Smooth muscle cell (in vitro differentiated cells): ENCODE data around the gene PROSER3. TPM values are rescaled to one million over a fixed set of nuclear protein-coding genes. Genes with fewer than 3 reads are reported as not detected.
A peak's percentile ranks its signal among the peaks of the same experiment; 100 is the strongest.

Experiments
- DNase-seq: peaks from one replicate; lab custom pipeline; 2025; ENCODE audit not compliant: unreplicated experiment; lab: John Stamatoyannopoulos, UW
- H2AFZ ChIP-seq: fragments of 200-600 bp; sonication (generic); 2 replicates; pipeline ENCODE4 v1.6.0; 2016; ENCODE audit warnings: antibody characterized with exemption, low read depth, mild to moderate bottlenecking
- H3F3A ChIP-seq: fragments of 200-600 bp; sonication (generic); 2 replicates; pipeline ENCODE4 v1.6.0; 2017; ENCODE audit warnings: antibody characterized with exemption, low read depth
- H3K27ac ChIP-seq: fragments of 200-600 bp; sonication (generic); 2 replicates; pipeline ENCODE4 v1.5.1; 2016; ENCODE audit warnings: low read depth, mild to moderate bottlenecking
- H3K27me3 ChIP-seq: fragments of 200-600 bp; sonication (generic); 2 replicates; pipeline ENCODE4 v1.6.1; 2016; ENCODE audit warnings: low read depth, mild to moderate bottlenecking
- H3K36me3 ChIP-seq: fragments of 200-600 bp; sonication (generic); 2 replicates; pipeline ENCODE4 v1.5.1; 2016; ENCODE audit warnings: low read depth
- H3K4me1 ChIP-seq: fragments of 200-600 bp; sonication (generic); 2 replicates; pipeline ENCODE4 v1.5.1; 2016; ENCODE audit warnings: low read depth
- H3K4me2 ChIP-seq: fragments of 200-600 bp; sonication (generic); 2 replicates; pipeline ENCODE4 v1.6.0; 2016; ENCODE audit warnings: mild to moderate bottlenecking
- H3K4me3 ChIP-seq: fragments of 200-600 bp; sonication (generic); 2 replicates; pipeline ENCODE4 v1.5.1; 2016; ENCODE audit warnings: mild to moderate bottlenecking
- H3K79me2 ChIP-seq: fragments of 200-600 bp; sonication (generic); 2 replicates; pipeline ENCODE4 v1.6.0; 2016; ENCODE audit warnings: low read depth, mild to moderate bottlenecking
- H3K9ac ChIP-seq: fragments of 200-600 bp; sonication (generic); 2 replicates; pipeline ENCODE4 v1.6.0; 2016; ENCODE audit warnings: low read depth
- H3K9me3 ChIP-seq: fragments of 200-600 bp; sonication (generic); replicated peaks from 2 replicates; pipeline ENCODE4 v1.5.1; 2016; ENCODE audit warnings: low read depth
- H4K20me1 ChIP-seq: fragments of 200-600 bp; sonication (generic); 2 replicates; pipeline ENCODE4 v1.6.0; 2016; ENCODE audit warnings: low read depth
- WGBS: methylation state at CpG from one replicate; pipeline ENCODE4 v1.1.7; 2016; ENCODE audit warnings: low lambda C conversion rate; 5-methylcytosine and 5-hydroxymethylcytosine counted together
- polyA plus RNA-seq: library from polyadenylated mRNA; unstranded; fragments of >200 nt; fragmentation: Nextera tagmentation; extraction: Ambion mirVana; gene quantifications from 2 replicates; pipeline ENCODE4 v1.2.1, GENCODE V29; 2016
- total RNA-seq: library from RNA; depleted of rRNA; stranded (reverse); fragments of >200 nt; gene quantifications from 2 replicates; pipeline ENCODE4 v1.2.3, GENCODE V29; 2014
- TF ChIP-seq, protein P1 (sequence below): fragments of 200-600 bp; sonication (generic); IDR thresholded peaks from 2 replicates; pipeline ENCODE4 v1.5.1; 2017; ENCODE audit warnings: borderline replicate concordance, mild to moderate bottlenecking, antibody characterized with exemption; ENCODE audit not compliant: insufficient read depth, poor library complexity, severe bottlenecking

PROSER3 gene
- total and polyA plus RNA-seq, 2 experiments from 2014 or later: 13.7 to 24.8 TPM

DNA sequence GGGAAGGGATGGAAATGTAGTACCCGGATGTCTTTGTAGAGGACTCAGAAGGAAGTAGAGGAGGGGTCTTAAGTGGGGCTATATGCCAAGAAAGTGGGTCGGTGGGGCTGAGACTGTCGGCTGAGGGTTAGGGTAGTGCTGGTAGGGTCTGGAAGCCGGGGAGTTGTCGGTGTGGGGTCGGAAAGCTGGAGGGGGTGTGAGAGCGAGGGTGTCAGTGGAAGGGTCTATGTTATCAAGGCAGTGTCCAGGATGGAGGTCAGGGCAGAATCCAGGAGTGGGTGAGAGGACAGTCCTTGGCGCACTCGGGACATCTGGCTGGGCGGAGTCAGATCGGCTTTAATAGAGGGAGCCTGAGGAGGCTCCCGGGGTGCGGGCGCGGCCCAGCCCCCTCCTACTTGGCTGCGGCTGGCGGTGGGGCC, 2.8 kb upstream of the PROSER3 start:
- Histone ChIP-seq H3F3A (peaks cover 27% of the 10 kb centered on the region), H3K4me3 (peak overlapping the region; percentile 69), H3K4me2 (peak overlapping the region; percentile 86), H3K36me3 (no peaks in the 10 kb centered on the region), H3K27ac (peak overlapping the region; percentile 99), H3K4me1 (peaks cover 28% of the 10 kb centered on the region), H2AFZ (no peak overlapping the region), H3K79me2 (peaks cover 32% of the 10 kb centered on the region), H3K9me3 (no peaks in the 10 kb centered on the region), H3K9ac (peak overlapping the region; percentile 91), H4K20me1 (peaks cover 23% of the 10 kb centered on the region), H3K27me3 (no peaks in the 10 kb centered on the region)
- TF ChIP-seq, protein P1, sequence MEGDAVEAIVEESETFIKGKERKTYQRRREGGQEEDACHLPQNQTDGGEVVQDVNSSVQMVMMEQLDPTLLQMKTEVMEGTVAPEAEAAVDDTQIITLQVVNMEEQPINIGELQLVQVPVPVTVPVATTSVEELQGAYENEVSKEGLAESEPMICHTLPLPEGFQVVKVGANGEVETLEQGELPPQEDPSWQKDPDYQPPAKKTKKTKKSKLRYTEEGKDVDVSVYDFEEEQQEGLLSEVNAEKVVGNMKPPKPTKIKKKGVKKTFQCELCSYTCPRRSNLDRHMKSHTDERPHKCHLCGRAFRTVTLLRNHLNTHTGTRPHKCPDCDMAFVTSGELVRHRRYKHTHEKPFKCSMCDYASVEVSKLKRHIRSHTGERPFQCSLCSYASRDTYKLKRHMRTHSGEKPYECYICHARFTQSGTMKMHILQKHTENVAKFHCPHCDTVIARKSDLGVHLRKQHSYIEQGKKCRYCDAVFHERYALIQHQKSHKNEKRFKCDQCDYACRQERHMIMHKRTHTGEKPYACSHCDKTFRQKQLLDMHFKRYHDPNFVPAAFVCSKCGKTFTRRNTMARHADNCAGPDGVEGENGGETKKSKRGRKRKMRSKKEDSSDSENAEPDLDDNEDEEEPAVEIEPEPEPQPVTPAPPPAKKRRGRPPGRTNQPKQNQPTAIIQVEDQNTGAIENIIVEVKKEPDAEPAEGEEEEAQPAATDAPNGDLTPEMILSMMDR: no peak
- WGBS: 38% methylated on average over 16 of the region's 17 CpGs
- DNase-seq: no peak

DNA sequence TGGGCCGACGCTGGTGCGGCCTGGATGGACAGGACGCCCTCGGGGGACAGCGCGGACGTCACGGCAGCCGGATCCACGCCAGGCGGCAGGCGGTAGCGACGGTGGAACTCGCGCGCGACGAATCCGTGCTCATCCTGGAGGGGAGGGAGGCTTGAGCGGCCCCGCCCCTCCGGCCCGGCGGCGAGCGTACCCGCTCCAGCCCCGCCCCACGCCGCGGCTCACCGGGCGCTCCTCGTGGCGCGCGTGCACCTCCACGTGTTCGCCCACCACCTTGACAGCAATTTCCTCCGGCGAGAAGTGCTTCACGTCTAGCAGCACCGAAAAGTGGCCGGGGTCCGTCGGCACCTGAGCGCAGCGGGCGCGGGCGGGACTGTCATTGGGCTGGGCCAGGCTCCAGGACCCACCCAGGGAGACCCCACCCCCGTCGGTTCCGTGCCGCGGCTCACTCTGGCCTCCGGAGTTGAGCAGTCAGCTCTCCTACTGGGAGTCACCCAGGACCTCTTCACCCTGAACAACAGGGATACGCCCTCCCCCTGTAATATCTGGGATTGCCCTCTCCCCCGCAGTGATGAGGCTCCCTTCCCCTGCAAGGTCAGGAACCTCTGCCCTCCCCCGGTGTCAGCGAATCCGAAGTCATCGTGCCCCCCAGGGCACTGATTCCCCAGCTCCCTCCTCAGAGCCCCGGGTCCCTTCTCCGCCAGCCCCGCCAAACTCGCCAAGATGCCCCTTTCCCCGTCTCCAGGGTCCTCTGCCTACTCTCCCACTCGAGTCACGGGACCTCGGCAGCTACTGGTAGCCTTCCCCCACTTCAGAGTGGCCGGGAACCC, 2.2 kb upstream of the PROSER3 start:
- TF ChIP-seq, protein P1: no peak
- Histone ChIP-seq H3K79me2 (peaks cover 33% of the 10 kb centered on the region), H3K9me3 (no peaks in the 10 kb centered on the region), H3K4me2 (peak overlapping the region; percentile 86), H3K27me3 (no peaks in the 10 kb centered on the region), H3K27ac (peak overlapping the region; percentile 99), H4K20me1 (peaks cover 23% of the 10 kb centered on the region), H3K4me1 (peaks cover 28% of the 10 kb centered on the region), H3F3A (peaks cover 27% of the 10 kb centered on the region), H3K9ac (peak overlapping the region; percentile 91), H2AFZ (no peak overlapping the region), H3K4me3 (peak overlapping the region; percentile 69), H3K36me3 (peaks cover under 1% of the 10 kb centered on the region)
- 20% methylated on average over 34 of the region's 74 CpGs for WGBS
- peak; percentile 41 for DNase-seq

DNA sequence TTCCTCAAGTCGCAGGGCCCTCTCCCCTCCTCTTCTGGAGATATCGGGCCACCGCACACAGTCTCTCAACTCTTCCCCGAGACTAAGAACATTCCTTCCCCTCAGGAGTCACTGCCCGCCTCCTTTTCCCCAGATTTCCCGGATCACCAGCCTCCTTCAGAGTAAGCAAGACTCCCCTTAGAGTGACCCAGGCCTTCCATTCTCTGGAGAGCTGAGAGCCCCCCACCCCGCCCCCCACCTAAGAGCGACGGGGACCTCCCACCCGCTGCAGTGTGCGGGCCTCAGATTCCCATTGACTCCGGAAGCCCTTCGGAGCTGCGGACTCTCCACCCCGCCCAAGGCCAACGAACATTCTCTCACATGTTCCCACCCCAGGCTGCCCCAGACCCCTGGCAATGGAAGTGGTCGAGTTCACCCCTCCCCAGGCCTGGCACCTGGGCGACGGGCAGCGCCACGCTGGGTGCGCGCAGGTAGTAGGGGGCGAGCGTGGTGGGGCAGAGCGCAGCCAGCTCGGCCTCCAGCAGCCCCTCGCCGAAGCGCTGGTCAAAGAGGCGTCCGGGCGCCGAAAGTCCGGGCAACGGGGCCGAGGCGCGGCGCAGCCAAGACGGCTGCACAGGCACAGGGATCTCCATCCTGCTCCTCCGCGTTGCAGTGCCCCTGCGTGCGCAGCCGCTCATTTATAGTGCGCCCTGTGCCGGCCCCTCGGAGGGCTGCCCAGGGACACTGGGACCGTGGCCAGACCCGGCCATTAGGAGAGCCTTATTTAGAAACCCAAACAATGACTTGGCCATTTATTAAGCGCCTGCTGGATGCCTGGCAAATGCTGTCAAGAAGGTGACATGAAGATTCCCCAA, 1.4 kb upstream of the PROSER3 start, which contains the start of gene HSPB6:
TSS of gene HSPB6 (minus strand) at position 653 of the 854 bp plus-strand sequence. CDS start at position 632, 21 bp downstream.
- H3K36me3 ChIP-seq: peaks cover 4% of the 10 kb centered on the region
- peak within 1 kb of the TSS; percentile 99 for H3K27ac ChIP-seq
- peaks cover 27% of the 10 kb centered on the region for H3F3A ChIP-seq
- peak within 1 kb of the TSS; percentile 86 for H3K4me2 ChIP-seq
- peaks cover 20% of the 10 kb centered on the region for H4K20me1 ChIP-seq
- peak within 1 kb of the TSS; percentile 69 for H3K4me3 ChIP-seq
- H3K27me3 ChIP-seq: no peaks in the 10 kb centered on the region
- peaks cover 30% of the 10 kb centered on the region for H3K79me2 ChIP-seq
- peaks cover 28% of the 10 kb centered on the region for H3K4me1 ChIP-seq
- no peak within 1 kb of the TSS for H2AFZ ChIP-seq
- DNase-seq: peak; percentile 64
- H3K9me3 ChIP-seq: no peaks in the 10 kb centered on the region
- 17% methylated on average over 46 of the region's 52 CpGs for WGBS
- TF ChIP-seq, protein P1: no peak
- peak within 1 kb of the TSS; percentile 91 for H3K9ac ChIP-seq
